ENCODE measurements around the gene ALDH18A1.
A peak's percentile ranks its signal among the peaks of the same experiment; 100 is the strongest.

ALDH18A1 gene

GRCh38 chr10:95693668-95694534, 37.4 kb upstream of the ALDH18A1 start, which contains the start of gene TCTN3:
Gene TCTN3, minus strand, starts transcription at chr10:95693927. Its CDS starts 28 bp downstream, at chr10:95693899.
- Histone ChIP-seq H3K4me2 (peak within 1 kb of the TSS; percentile 61), H3K79me2 (ENCODE audit: insufficient read depth, low read depth) (peaks cover 19% of the 10 kb centered on the region; the same call in 1 of the 2 replicates), H4K20me1 (ENCODE audit: insufficient read depth) (no peaks in the 10 kb centered on the region), H3K9ac (peak within 1 kb of the TSS; percentile 81), H3K27me3 (ENCODE audit: insufficient read depth, low read depth) (no peaks in the 10 kb centered on the region), H3K4me1 (ENCODE audit: low read depth, poor library complexity, severe bottlenecking) (peaks cover 19% of the 10 kb centered on the region), H3K36me3 (ENCODE audit: insufficient read depth) (no peaks in the 10 kb centered on the region; the same call in 1 of the 2 replicates), H3K4me3 (IDR thresholded peaks at IDR 0.05; ENCODE audit: insufficient read depth, low read depth, low read length) (no peak within 1 kb of the TSS), H3K27ac (peak within 1 kb of the TSS; percentile 65), H2AFZ (ENCODE audit: low read depth) (peak within 1 kb of the TSS; percentile 64)
- peak; percentile 91 for TF ChIP-seq CTCF (conservative IDR thresholded peaks at IDR 0.05; ENCODE audit: low read depth, low read length)

GRCh38 chr10:95693071-95693667, 36.7 kb upstream of the ALDH18A1 start:
- H3K79me2 ChIP-seq (ENCODE audit: insufficient read depth, low read depth), result peaks cover 19% of the 10 kb centered on the region; the same call in 1 of the 2 replicates
- H3K4me2 ChIP-seq, result peak overlapping the region; percentile 54
- H4K20me1 ChIP-seq (ENCODE audit: insufficient read depth), result no peaks in the 10 kb centered on the region
- no peaks in the 10 kb centered on the region; the same call in 1 of the 2 replicates for H3K36me3 ChIP-seq (ENCODE audit: insufficient read depth)
- peak overlapping the region; percentile 64 for H2AFZ ChIP-seq (ENCODE audit: low read depth)
- no peak for TF ChIP-seq CTCF (conservative IDR thresholded peaks at IDR 0.05; ENCODE audit: low read depth, low read length)
- H3K27ac ChIP-seq, result peak overlapping the region; percentile 65
- H3K4me1 ChIP-seq (ENCODE audit: low read depth, poor library complexity, severe bottlenecking), result peaks cover 19% of the 10 kb centered on the region
- H3K27me3 ChIP-seq (ENCODE audit: insufficient read depth, low read depth), result no peaks in the 10 kb centered on the region
- no peak overlapping the region for H3K4me3 ChIP-seq (IDR thresholded peaks at IDR 0.05; ENCODE audit: insufficient read depth, low read depth, low read length)
- H3K9ac ChIP-seq, result peak overlapping the region; percentile 81

- no peaks in the 10 kb centered on the region for H3K27me3 ChIP-seq (ENCODE audit: insufficient read depth, low read depth)
- no peaks in the 10 kb centered on the region; the same call in 1 of the 2 replicates for H3K36me3 ChIP-seq (ENCODE audit: insufficient read depth)
- no peak overlapping the region for H2AFZ ChIP-seq (ENCODE audit: low read depth)
- H4K20me1 ChIP-seq (ENCODE audit: insufficient read depth), result no peaks in the 10 kb centered on the region
- no peak overlapping the region for H3K27ac ChIP-seq
- no peak overlapping the region for H3K4me2 ChIP-seq
- H3K4me1 ChIP-seq (ENCODE audit: low read depth, poor library complexity, severe bottlenecking), result peaks cover 19% of the 10 kb centered on the region
- no peak overlapping the region for H3K4me3 ChIP-seq (IDR thresholded peaks at IDR 0.05; ENCODE audit: insufficient read depth, low read depth, low read length)
- no peak for TF ChIP-seq CTCF (conservative IDR thresholded peaks at IDR 0.05; ENCODE audit: low read depth, low read length)
- H3K9ac ChIP-seq, result no peak overlapping the region
- H3K79me2 ChIP-seq (ENCODE audit: insufficient read depth, low read depth), result peaks cover 19% of the 10 kb centered on the region; the same call in 1 of the 2 replicates
Observed at GRCh38 chr10:95691281-95691680, 34.8 kb upstream of the ALDH18A1 start.

GRCh38 chr10:95688648-95689047, 32.1 kb upstream of the ALDH18A1 start:
- Histone ChIP-seq H3K27me3 (ENCODE audit: insufficient read depth, low read depth) (no peaks in the 10 kb centered on the region), H3K9ac (no peak overlapping the region), H3K27ac (no peak overlapping the region), H4K20me1 (ENCODE audit: insufficient read depth) (no peaks in the 10 kb centered on the region), H3K4me1 (ENCODE audit: low read depth, poor library complexity, severe bottlenecking) (peaks cover 15% of the 10 kb centered on the region), H3K36me3 (ENCODE audit: insufficient read depth) (no peaks in the 10 kb centered on the region; the same call in 1 of the 2 replicates), H3K4me3 (IDR thresholded peaks at IDR 0.05; ENCODE audit: insufficient read depth, low read depth, low read length) (no peak overlapping the region), H2AFZ (ENCODE audit: low read depth) (no peak overlapping the region), H3K79me2 (ENCODE audit: insufficient read depth, low read depth) (peaks cover 19% of the 10 kb centered on the region; the same call in 1 of the 2 replicates), H3K4me2 (no peak overlapping the region)
- TF ChIP-seq CTCF (conservative IDR thresholded peaks at IDR 0.05; ENCODE audit: low read depth, low read length), result no peak
